Nucleus accumbens (tissue), 56 donors: ENCODE results near the gene CASZ1.

Experiments used
- DNase-seq, 56 donors: peaks; one replicate each; lab custom pipeline; 2025; lab: John Stamatoyannopoulos, UW

Gene CASZ1, protein sequence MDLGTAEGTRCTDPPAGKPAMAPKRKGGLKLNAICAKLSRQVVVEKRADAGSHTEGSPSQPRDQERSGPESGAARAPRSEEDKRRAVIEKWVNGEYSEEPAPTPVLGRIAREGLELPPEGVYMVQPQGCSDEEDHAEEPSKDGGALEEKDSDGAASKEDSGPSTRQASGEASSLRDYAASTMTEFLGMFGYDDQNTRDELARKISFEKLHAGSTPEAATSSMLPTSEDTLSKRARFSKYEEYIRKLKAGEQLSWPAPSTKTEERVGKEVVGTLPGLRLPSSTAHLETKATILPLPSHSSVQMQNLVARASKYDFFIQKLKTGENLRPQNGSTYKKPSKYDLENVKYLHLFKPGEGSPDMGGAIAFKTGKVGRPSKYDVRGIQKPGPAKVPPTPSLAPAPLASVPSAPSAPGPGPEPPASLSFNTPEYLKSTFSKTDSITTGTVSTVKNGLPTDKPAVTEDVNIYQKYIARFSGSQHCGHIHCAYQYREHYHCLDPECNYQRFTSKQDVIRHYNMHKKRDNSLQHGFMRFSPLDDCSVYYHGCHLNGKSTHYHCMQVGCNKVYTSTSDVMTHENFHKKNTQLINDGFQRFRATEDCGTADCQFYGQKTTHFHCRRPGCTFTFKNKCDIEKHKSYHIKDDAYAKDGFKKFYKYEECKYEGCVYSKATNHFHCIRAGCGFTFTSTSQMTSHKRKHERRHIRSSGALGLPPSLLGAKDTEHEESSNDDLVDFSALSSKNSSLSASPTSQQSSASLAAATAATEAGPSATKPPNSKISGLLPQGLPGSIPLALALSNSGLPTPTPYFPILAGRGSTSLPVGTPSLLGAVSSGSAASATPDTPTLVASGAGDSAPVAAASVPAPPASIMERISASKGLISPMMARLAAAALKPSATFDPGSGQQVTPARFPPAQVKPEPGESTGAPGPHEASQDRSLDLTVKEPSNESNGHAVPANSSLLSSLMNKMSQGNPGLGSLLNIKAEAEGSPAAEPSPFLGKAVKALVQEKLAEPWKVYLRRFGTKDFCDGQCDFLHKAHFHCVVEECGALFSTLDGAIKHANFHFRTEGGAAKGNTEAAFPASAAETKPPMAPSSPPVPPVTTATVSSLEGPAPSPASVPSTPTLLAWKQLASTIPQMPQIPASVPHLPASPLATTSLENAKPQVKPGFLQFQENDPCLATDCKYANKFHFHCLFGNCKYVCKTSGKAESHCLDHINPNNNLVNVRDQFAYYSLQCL (N-terminal part only)

DNA sequence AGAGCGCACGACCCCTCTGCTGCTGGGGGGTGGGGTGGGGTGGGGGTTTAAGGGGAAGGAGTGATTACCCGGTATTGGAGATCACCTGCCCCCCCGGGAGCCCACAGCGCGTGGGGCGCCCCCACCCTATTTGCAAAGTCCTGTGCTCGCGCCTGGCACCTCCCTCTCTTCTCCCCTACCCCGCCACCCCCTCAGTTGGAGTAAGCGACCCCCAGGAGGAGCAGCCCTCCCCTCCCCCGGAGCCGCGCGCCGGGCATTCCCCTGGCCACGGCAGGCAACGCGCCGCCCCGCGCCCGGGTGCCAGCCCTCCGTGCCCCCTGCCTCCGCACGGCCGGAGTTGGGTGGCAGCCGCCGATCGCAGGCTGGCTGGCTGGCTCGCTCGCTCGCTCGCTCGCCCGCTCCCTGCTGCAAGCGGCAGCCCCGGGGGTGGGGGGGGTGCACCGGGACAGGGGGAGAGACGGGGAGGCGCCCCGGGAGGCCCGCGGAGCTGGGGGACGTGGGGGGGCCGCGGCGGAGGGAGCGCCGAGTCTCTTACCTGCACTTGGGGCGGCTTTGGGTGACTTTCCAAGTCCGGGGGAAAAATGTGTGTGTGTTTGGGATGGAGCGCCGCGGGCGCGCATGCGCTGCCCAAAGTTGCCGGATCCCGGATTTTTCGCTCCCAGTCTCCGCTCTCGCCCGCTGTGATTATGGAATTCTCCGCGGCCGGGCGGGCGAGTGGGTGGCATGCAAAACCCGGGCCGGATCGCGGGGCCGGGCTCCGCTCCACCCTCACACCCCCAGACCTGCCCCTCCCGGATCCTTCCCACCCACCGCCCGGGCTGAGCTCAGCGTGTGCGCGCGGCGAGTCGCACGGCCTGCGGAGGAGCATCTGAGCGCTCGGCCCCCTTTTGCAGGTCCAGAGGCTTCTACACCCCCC is at the start of gene CASZ1:
Gene CASZ1 (minus strand): TSS at position 618 of the 916 bp plus-strand sequence. CDS start 102,757 bp downstream, outside the sequence.
- peak in 53 of 56 donors; percentile 15 to 87 (median 65) for DNase-seq

- no peak for DNase-seq
Observed at GRCh38 chr1:10843697-10844096, 47.3 kb upstream of the CASZ1 start.

GRCh38 chr1:10841118-10841517 is 44.7 kb upstream of the CASZ1 start:
- DNase-seq = no peak

- no peak for DNase-seq
Observed at GRCh38 chr1:10839188-10839770, 42.8 kb upstream of the CASZ1 start.

DNA sequence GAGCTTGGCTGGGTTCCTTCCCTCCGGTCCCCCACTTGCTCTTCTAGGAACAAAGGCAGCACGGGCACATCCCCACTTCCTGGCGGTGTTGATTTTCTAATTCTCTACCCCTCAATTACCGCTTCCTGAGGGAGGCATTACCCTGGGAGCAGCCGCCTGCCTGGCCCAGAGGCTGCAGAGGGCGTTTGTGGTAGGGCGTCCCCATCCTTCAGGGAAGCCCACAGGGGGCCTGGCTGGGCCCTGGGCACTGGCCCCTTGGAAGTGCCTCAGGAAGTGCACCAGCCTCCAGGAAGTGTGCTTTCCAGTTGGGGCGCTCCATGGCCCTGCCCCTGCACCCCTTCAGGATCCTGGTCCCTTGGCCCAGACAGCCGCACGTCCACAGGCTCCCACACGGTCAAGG is 42.1 kb upstream of the CASZ1 start:
- no peak for DNase-seq

GRCh38 chr1:10836726-10837125 is 40.3 kb upstream of the CASZ1 start:
- no peak for DNase-seq

- DNase-seq = peak in 1 of 56 donors; percentile 14
Observed at GRCh38 chr1:10835822-10836421, 39.5 kb upstream of the CASZ1 start.

GRCh38 chr1:10835421-10835820 is 39.0 kb upstream of the CASZ1 start:
- no peak for DNase-seq

GRCh38 chr1:10834770-10835412 is 38.4 kb upstream of the CASZ1 start:
- DNase-seq = no peak

- DNase-seq = no peak
Observed at GRCh38 chr1:10833630-10834557, 37.4 kb upstream of the CASZ1 start.

- DNase-seq = no peak
Observed at GRCh38 chr1:10832703-10833102, 36.3 kb upstream of the CASZ1 start.

DNA sequence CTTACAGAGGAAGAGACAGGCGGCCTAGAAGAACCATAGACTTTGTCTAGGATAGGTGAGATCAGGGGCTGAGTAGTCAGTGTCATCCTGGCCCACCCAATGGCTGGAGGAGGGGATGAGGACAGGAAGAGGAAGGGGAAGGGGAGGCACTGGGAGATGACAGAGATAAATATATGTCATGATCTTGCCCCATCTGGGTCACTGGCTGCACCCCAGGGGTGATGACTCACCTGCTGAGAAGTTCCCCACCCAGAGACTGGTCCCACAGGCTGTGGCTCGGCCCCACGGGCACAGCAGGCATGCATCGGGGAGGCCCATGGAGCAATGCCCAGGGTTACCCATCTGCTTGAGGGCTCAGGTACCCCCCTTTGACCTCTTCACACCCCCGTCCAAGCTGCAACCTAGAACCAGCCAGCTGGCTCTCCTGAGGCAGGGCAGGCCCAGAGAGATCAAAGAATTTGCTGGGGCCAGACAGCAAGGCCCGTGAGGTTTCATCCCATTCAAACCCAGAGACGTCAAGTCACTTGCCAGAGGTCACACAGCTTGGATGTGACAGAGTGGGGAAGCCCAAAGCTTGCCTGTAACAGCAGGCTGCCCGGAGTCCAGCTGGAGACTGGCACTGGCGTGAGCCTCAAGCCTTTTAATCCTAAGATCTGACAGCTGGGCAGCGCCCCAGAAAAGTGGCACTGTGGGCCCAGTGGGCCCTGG is 34.7 kb upstream of the CASZ1 start:
- no peak for DNase-seq

DNA sequence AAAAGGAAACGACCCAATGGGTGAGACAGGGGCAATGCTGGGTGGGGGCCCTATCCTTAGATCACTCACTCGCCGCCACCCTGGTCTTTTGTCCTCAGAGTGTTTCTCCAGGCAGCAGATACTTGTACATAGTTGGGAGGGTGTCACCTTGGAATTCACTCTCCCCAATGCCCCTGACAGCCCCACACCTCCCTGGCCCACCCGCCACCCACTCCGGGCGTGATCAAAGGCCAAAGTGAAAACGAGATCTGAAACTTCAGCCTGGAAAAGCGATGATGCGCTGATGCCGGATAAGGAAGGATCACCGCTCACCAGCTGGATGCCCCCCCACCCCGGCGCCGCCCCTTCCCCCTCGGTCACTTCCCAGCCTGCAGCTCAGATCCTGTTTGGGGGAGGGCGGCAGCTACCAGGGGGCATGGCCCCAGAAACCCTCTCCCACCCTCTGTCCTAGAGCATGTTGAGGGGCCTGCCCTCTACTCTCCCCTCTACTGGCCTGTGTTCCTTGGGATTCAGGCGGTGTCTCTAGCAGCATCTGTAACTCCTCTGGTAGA is 33.6 kb upstream of the CASZ1 start:
- DNase-seq = no peak

DNA sequence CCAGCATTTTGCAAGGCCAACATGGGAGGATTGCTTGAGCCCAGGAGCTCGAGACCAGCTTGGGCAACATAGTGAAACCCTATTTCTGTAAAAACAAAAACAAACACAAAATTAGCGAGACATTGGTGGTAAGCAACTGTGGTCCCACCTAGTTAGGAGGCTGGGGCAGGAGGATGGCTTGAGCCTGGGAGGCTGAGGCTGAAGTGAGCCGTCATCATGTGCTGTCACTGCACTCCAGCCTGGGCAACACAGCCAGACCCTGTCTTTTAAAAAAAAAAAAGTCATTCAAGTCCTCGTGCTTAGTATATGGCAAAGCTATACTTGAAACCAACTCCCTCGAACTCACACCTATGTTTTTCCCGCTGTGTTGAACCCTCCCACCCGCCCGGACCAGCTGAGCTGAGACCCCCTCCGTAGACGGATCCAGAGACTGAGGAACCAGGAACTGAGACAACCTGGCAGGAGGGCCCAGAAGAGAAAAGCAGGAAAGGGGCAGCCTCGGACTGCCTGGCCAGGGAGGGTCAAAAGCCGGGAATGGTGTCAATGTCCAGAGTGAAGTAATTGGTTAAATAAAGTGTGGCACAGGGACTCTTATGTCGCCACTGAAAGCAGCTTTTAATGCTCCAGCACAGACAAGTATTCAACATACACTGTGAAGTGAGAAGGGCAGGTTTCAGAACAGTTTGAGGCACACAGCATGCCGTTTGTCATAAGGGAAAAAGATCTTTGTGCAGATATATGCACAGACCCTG is 32.8 kb upstream of the CASZ1 start:
- no peak for DNase-seq
